Loucy (cell line): Measurements from ENCODE around the gene ANO7.

ENCODE experiments used
- EZH2phosphoT487 ChIP-seq: fragments of 200-600 bp; IDR thresholded peaks from 2 replicates; pipeline ENCODE4 v1.6.1; 2018; ENCODE audit warnings: antibody characterized with exemption, mild to moderate bottlenecking, moderate library complexity, borderline replicate concordance
- TF ChIP-seq, protein P1 (sequence below): fragments of 200-600 bp; sonication (generic); conservative IDR thresholded peaks from 2 replicates; pipeline ENCODE4 v1.5.1; 2014; ENCODE audit warnings: mild to moderate bottlenecking, antibody characterized with exemption, low read length

DNA sequence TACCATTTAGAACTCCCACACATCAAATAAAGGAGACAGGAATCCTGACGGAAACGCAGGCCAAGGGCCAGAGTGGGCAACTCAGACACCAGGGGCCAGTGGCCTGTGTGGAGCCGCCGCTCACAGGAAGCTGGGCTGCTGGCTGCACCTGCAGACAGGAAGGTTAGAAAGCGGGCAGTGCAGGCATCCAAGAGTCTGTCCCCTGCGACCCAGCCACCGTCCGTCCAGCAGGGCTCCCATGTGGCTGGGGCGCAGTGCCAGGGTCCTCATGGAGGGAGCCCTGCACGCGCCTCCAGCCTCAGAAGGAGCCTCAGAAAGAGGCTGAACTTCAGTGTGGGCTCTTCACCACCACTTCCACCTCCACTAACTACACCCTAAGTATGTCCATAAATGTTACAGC, 2.5 kb upstream of the ANO7 start:
- TF ChIP-seq, protein P1, sequence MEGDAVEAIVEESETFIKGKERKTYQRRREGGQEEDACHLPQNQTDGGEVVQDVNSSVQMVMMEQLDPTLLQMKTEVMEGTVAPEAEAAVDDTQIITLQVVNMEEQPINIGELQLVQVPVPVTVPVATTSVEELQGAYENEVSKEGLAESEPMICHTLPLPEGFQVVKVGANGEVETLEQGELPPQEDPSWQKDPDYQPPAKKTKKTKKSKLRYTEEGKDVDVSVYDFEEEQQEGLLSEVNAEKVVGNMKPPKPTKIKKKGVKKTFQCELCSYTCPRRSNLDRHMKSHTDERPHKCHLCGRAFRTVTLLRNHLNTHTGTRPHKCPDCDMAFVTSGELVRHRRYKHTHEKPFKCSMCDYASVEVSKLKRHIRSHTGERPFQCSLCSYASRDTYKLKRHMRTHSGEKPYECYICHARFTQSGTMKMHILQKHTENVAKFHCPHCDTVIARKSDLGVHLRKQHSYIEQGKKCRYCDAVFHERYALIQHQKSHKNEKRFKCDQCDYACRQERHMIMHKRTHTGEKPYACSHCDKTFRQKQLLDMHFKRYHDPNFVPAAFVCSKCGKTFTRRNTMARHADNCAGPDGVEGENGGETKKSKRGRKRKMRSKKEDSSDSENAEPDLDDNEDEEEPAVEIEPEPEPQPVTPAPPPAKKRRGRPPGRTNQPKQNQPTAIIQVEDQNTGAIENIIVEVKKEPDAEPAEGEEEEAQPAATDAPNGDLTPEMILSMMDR = no peak
- TF ChIP-seq EZH2phosphoT487 = no peak
